H54 (cell line): ENCODE data around the gene GLYR1.
"Not testable (repeated sequence)": the region's sequence is repeated elsewhere in the genome, so short reads cannot be mapped to it uniquely, and the experiment has no call there.

Experiments used
- DNase-seq: peaks from one replicate; pipeline ENCODE4 v3.0.0; 2011; ENCODE audit warnings: low spot score, mixed read lengths; ENCODE audit not compliant: insufficient read length
- FAIRE-seq: peaks from 3 replicates; lab custom pipeline; 2011; peaks lifted over from hg19 to GRCh38; lab: Jason Lieb, UNC
- POLR2A ChIP-seq: IDR thresholded peaks from 2 replicates; pipeline ENCODE4 v1.6.1; 2011; ENCODE audit warnings: low read depth, mild to moderate bottlenecking, low read length

The GLYR1 gene

GRCh38 chr16:4788489-4788889, 58.6 kb downstream of the GLYR1 start:
- no peak for FAIRE-seq
- DNase-seq: no peak
- TF ChIP-seq POLR2A: no peak

GRCh38 chr16:4787627-4788482, 59.2 kb downstream of the GLYR1 start, which contains the start of gene SEPTIN12:
Gene SEPTIN12, minus strand, starts transcription at chr16:4788345. Its CDS starts 700 bp downstream, at chr16:4787645.
- TF ChIP-seq POLR2A: no peak
- FAIRE-seq: no peak
- no peak for DNase-seq

GRCh38 chr16:4787068-4787467, 60.0 kb downstream of the GLYR1 start:
- TF ChIP-seq POLR2A: no peak
- FAIRE-seq: no peak
- no peak for DNase-seq

GRCh38 chr16:4785758-4786433, 61.2 kb downstream of the GLYR1 start:
- DNase-seq (no peak), FAIRE-seq (no peak)
- no peak for TF ChIP-seq POLR2A

GRCh38 chr16:4784444-4784987, 62.6 kb downstream of the GLYR1 start:
- DNase-seq, FAIRE-seq: not testable (repeated sequence)

GRCh38 chr16:4783951-4784336, 63.1 kb downstream of the GLYR1 start:
- no peak for TF ChIP-seq POLR2A
- DNase-seq: no peak
- no peak for FAIRE-seq

GRCh38 chr16:4783251-4783950, 63.7 kb downstream of the GLYR1 start:
- TF ChIP-seq POLR2A: no peak
- FAIRE-seq: no peak
- DNase-seq: no peak

GRCh38 chr16:4780235-4780634, 66.9 kb downstream of the GLYR1 start:
- DNase-seq: peak; percentile 36
- no peak for TF ChIP-seq POLR2A
- FAIRE-seq: no peak

GRCh38 chr16:4778050-4778392, 69.1 kb downstream of the GLYR1 start:
- no peak for TF ChIP-seq POLR2A
- FAIRE-seq: no peak

GRCh38 chr16:4777339-4778049, 69.6 kb downstream of the GLYR1 start:
- no peak for TF ChIP-seq POLR2A
- DNase-seq: no peak
- no peak for FAIRE-seq

More at GRCh38 chr16:4778050-4778392, 69.1 kb downstream of the GLYR1 start:
- DNase-seq: no peak

GRCh38 chr16:4776141-4776705, 70.9 kb downstream of the GLYR1 start:
- DNase-seq (no peak), FAIRE-seq (no peak)
- no peak for TF ChIP-seq POLR2A

GRCh38 chr16:4775005-4775404, 72.1 kb downstream of the GLYR1 start:
- FAIRE-seq (no peak), DNase-seq (no peak)
- TF ChIP-seq POLR2A: no peak

GRCh38 chr16:4772351-4772750, 74.7 kb downstream of the GLYR1 start:
- FAIRE-seq: no peak
- no peak for TF ChIP-seq POLR2A
- no peak for DNase-seq
